SK-N-SH treated with all-trans-retinoic acid at 6 μM for 48 hours (cell line): ENCODE results near the gene MIA3.

ENCODE experiments used
- ATAC-seq: fragments of 200-7000 bp; cut with Tn5 transposase; 3 replicates; pipeline ENCODE4 v1.9.1; 2020; ENCODE audit warnings: mild to moderate bottlenecking, moderate library complexity
- ARNTL ChIP-seq: fragments of 450-650 bp; formaldehyde crosslinking; IDR thresholded peaks from 2 replicates; pipeline ENCODE4 v1.5.0; 2020; ENCODE audit warnings: low read depth, mild to moderate bottlenecking, moderate library complexity, borderline replicate concordance
- CSDC2 ChIP-seq: fragments of 250-450 bp; sonication (Bioruptor Pico); IDR thresholded peaks from 2 replicates; pipeline ENCODE4 v1.5.0; 2020; ENCODE audit warnings: mild to moderate bottlenecking, moderate library complexity
- ESRRG ChIP-seq: fragments of 250-450 bp; sonication (Bioruptor Pico); IDR thresholded peaks from 2 replicates; pipeline ENCODE4 v1.6.1; 2021; ENCODE audit warnings: mild to moderate bottlenecking
- GLIS3 ChIP-seq: fragments of 250-450 bp; sonication (Bioruptor Pico); IDR thresholded peaks from 2 replicates; pipeline ENCODE4 v1.5.0; 2020; ENCODE audit warnings: mild to moderate bottlenecking, moderate library complexity
- ISL1 ChIP-seq: fragments of 250-450 bp; sonication (Bioruptor Pico); IDR thresholded peaks from 2 replicates; pipeline ENCODE4 v2.1.2; 2022; ENCODE audit warnings: mild to moderate bottlenecking, moderate library complexity
- OSR1 ChIP-seq: fragments of 250-450 bp; sonication (Bioruptor Pico); IDR thresholded peaks from 2 replicates; pipeline ENCODE4 v1.8.0; 2022; ENCODE audit warnings: moderate library complexity, mild to moderate bottlenecking, inconsistent platforms
- PPARA ChIP-seq: fragments of 250-450 bp; sonication (Bioruptor Pico); IDR thresholded peaks from 2 replicates; pipeline ENCODE4 v1.5.0; 2020; ENCODE audit warnings: mild to moderate bottlenecking, borderline replicate concordance
- RARB ChIP-seq: fragments of 250-450 bp; sonication (Bioruptor Pico); IDR thresholded peaks from 2 replicates; pipeline ENCODE4 v1.8.0; 2021; ENCODE audit warnings: mild to moderate bottlenecking, moderate library complexity
- SNAI2 ChIP-seq: fragments of 250-450 bp; sonication (Bioruptor Pico); IDR thresholded peaks from 2 replicates; pipeline ENCODE4 v1.5.0; 2020; ENCODE audit warnings: mild to moderate bottlenecking, moderate library complexity
- TCF4 ChIP-seq: fragments of 250-450 bp; sonication (Bioruptor Pico); IDR thresholded peaks from 2 replicates; pipeline ENCODE4 v1.8.0; 2021; ENCODE audit warnings: mild to moderate bottlenecking, moderate library complexity, borderline replicate concordance
- TOX ChIP-seq: fragments of 250-450 bp; sonication (Bioruptor Pico); IDR thresholded peaks from 2 replicates; pipeline ENCODE4 v1.8.0; 2021; ENCODE audit warnings: mild to moderate bottlenecking, moderate library complexity, borderline replicate concordance
- ZC3H10 ChIP-seq: fragments of 250-450 bp; sonication (Bioruptor Pico); IDR thresholded peaks from 2 replicates; pipeline ENCODE4 v1.5.1; 2021; ENCODE audit warnings: mild to moderate bottlenecking, moderate library complexity
- ZFP30 ChIP-seq: fragments of 450-650 bp; formaldehyde crosslinking; IDR thresholded peaks from 2 replicates; pipeline ENCODE4 v1.5.0; 2022; ENCODE audit warnings: mild to moderate bottlenecking, moderate library complexity
- ZNF565 ChIP-seq: fragments of 450-650 bp; formaldehyde crosslinking; conservative IDR thresholded peaks from 2 replicates; pipeline ENCODE4 v1.5.0; 2020; ENCODE audit warnings: low read depth, mild to moderate bottlenecking, moderate library complexity
- ZNF70 ChIP-seq: fragments of 450-650 bp; formaldehyde crosslinking; IDR thresholded peaks from 2 replicates; pipeline ENCODE4 v1.5.0; 2020; ENCODE audit warnings: mild to moderate bottlenecking, moderate library complexity
- ZNF8 ChIP-seq: fragments of 450-650 bp; formaldehyde crosslinking; IDR thresholded peaks from 2 replicates; pipeline ENCODE4 v1.5.0; 2020; ENCODE audit warnings: mild to moderate bottlenecking, moderate library complexity
- TF ChIP-seq, protein P1 (sequence below): fragments of 250-450 bp; sonication (Bioruptor Pico); IDR thresholded peaks from 2 replicates; pipeline ENCODE4 v1.5.1; 2020; ENCODE audit warnings: low read depth, mild to moderate bottlenecking, moderate library complexity
- TF ChIP-seq, protein P2 (sequence below): fragments of 250-450 bp; sonication (Bioruptor Pico); IDR thresholded peaks from 2 replicates; pipeline ENCODE4 v1.5.1; 2021; ENCODE audit warnings: mild to moderate bottlenecking, moderate library complexity
- TF ChIP-seq, protein P3 (sequence below): fragments of 250-450 bp; sonication (Bioruptor Pico); IDR thresholded peaks from 2 replicates; pipeline ENCODE4 v1.5.0; 2020; ENCODE audit warnings: mild to moderate bottlenecking, moderate library complexity

MIA3 gene

DNA sequence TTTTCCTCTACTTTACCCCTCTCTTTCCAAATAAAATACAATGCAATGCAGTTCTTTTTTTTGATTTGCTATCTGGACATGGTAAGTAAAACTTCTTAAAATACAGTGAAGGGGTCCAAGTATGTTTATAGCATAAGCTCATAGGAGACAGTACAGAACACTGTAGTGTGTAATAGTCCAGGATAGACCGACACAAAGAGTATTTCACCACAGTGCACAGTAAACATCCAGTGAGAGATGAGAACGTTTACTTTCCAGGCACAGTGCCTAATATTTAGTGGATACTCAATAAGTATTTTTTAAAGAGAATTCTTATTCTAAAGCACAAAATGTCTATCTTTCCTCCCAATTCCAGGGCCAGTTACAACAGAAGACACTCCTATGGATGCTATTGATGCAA, 14.9 kb downstream of the MIA3 start:
- ATAC-seq, result no peak
- no peak for TF ChIP-seq RARB (CRISPR knock-in tag)
- no peak for TF ChIP-seq CSDC2
- no peak for TF ChIP-seq ZC3H10 (CRISPR knock-in tag)
- TF ChIP-seq, protein P1, sequence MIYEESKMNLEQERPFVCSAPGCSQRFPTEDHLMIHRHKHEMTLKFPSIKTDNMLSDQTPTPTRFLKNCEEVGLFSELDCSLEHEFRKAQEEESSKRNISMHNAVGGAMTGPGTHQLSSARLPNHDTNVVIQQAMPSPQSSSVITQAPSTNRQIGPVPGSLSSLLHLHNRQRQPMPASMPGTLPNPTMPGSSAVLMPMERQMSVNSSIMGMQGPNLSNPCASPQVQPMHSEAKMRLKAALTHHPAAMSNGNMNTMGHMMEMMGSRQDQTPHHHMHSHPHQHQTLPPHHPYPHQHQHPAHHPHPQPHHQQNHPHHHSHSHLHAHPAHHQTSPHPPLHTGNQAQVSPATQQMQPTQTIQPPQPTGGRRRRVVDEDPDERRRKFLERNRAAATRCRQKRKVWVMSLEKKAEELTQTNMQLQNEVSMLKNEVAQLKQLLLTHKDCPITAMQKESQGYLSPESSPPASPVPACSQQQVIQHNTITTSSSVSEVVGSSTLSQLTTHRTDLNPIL (CRISPR knock-in tag), result no peak
- no peak for TF ChIP-seq GLIS3
- TF ChIP-seq TCF4, result no peak
- TF ChIP-seq, protein P2, sequence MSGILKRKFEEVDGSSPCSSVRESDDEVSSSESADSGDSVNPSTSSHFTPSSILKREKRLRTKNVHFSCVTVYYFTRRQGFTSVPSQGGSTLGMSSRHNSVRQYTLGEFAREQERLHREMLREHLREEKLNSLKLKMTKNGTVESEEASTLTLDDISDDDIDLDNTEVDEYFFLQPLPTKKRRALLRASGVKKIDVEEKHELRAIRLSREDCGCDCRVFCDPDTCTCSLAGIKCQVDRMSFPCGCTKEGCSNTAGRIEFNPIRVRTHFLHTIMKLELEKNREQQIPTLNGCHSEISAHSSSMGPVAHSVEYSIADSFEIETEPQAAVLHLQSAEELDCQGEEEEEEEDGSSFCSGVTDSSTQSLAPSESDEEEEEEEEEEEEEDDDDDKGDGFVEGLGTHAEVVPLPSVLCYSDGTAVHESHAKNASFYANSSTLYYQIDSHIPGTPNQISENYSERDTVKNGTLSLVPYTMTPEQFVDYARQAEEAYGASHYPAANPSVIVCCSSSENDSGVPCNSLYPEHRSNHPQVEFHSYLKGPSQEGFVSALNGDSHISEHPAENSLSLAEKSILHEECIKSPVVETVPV (CRISPR knock-in tag), result no peak
- TF ChIP-seq ESRRG, result no peak

DNA sequence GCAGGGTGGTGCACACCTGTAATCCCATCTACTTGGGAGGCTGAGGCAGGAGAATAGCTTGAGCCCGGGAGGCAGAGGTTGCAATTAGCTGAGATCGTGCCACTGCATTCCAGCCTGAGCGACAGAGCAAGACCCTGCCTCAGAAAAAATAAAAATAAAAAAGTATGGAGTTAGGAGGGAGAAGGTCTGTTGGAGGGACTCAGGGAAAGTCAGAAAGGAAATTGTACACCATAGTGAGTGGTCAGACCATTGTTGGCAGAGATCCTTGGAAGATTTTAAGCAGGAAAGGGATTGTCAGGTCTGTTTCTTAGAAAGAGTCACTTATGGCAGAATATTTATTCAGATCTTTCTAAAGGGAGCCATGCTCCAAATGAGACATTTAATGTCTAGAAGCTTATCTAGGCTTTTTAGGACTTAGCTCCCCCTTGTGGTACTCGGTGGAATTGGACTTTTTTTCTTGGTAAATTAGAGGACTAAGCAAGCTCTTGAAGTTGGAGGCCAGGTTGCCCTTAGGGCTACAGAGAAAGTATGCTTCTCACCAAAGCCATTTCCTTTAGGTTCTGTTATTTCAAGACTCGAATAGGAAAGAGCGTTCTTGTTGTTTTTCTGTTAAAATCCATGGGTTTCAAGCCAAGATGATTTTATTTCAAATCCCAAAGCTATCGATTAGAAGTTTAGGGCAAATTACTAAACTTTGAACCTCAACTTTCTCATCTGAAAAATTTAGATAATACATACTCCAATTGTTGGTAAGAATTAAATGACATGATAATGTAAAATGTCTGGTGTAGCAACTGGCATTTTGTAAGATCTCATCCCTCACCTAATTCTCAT, 16.5 kb downstream of the MIA3 start:
- peak; percentile 98 for ATAC-seq
- no peak for TF ChIP-seq SNAI2 (CRISPR knock-in tag)
- no peak for TF ChIP-seq ISL1 (CRISPR knock-in tag)
- TF ChIP-seq ZNF70 (CRISPR knock-in tag), result no peak
- TF ChIP-seq ZNF8, result no peak
- TF ChIP-seq ZC3H10 (CRISPR knock-in tag), result no peak
- TF ChIP-seq PPARA (CRISPR knock-in tag), result no peak

DNA sequence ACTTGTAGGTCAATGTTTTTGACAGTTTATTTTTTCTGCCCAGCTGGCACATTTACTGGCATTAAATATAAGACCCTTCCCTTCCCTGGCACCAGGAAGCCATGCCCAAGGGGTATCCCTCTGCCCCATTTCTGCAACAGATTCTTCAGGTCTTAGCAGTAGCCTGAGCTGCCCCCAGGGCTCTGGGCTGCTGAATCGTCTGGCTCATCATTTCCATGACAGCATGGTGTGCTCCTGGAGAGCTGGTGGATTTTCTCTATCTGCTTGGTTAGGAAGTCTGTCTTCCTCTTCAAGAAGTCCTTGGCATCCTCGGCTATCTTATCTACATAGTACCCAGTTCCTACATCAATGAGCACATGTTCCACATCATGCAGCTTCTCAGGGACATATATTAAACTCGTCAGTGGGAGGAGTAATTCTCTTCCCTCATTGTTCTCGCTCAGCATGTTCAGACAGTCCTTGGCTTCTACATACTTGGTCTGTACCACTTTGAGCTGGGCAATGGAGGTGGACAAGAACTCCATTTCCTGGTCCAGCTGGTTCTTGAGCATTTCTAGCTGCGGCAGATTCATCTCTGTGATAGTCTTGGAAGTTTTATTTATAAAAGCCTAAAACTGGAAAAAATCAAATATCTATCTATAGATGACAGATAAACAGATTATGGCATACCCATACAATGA, 23.5 kb downstream of the MIA3 start:
- ATAC-seq, result no peak
- TF ChIP-seq ZNF565 (no peak), ZNF8 (no peak), ZC3H10 (CRISPR knock-in tag) (no peak), TOX (CRISPR knock-in tag) (no peak), ZFP30 (CRISPR knock-in tag) (no peak), ARNTL (CRISPR knock-in tag) (no peak)
- TF ChIP-seq, protein P2 (CRISPR knock-in tag), result no peak
- TF ChIP-seq, protein P1 (CRISPR knock-in tag), result no peak

DNA sequence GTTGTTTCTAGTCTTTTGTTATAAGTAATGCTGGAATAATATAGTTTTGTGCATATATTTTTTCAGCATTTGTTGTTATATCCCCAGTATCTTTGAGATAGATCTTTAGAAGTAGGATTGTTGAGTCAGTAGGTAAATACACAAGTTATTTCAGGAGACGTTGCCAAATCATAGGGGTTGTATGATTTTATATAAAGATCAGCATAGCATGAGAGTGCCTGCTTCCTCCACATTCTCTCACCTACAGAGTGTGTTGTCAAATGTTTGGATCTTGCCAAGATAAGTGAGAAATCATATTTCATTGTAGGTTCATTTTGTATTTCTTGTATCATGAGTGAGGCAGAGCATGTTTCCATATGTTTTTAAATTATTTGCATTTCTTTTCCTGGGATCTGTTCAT, 24.6 kb downstream of the MIA3 start:
- ATAC-seq, result no peak
- no peak for TF ChIP-seq RARB (CRISPR knock-in tag)
- no peak for TF ChIP-seq ISL1 (CRISPR knock-in tag)
- no peak for TF ChIP-seq ZNF565
- no peak for TF ChIP-seq CSDC2
- no peak for TF ChIP-seq TCF4
- no peak for TF ChIP-seq PPARA (CRISPR knock-in tag)
- TF ChIP-seq ARNTL (CRISPR knock-in tag), result no peak
- no peak for TF ChIP-seq TOX (CRISPR knock-in tag)
- TF ChIP-seq SNAI2 (CRISPR knock-in tag), result no peak
- TF ChIP-seq ZNF70 (CRISPR knock-in tag), result no peak
- TF ChIP-seq OSR1 (CRISPR knock-in tag), result no peak
- TF ChIP-seq, protein P1 (CRISPR knock-in tag), result no peak
- TF ChIP-seq, protein P3, sequence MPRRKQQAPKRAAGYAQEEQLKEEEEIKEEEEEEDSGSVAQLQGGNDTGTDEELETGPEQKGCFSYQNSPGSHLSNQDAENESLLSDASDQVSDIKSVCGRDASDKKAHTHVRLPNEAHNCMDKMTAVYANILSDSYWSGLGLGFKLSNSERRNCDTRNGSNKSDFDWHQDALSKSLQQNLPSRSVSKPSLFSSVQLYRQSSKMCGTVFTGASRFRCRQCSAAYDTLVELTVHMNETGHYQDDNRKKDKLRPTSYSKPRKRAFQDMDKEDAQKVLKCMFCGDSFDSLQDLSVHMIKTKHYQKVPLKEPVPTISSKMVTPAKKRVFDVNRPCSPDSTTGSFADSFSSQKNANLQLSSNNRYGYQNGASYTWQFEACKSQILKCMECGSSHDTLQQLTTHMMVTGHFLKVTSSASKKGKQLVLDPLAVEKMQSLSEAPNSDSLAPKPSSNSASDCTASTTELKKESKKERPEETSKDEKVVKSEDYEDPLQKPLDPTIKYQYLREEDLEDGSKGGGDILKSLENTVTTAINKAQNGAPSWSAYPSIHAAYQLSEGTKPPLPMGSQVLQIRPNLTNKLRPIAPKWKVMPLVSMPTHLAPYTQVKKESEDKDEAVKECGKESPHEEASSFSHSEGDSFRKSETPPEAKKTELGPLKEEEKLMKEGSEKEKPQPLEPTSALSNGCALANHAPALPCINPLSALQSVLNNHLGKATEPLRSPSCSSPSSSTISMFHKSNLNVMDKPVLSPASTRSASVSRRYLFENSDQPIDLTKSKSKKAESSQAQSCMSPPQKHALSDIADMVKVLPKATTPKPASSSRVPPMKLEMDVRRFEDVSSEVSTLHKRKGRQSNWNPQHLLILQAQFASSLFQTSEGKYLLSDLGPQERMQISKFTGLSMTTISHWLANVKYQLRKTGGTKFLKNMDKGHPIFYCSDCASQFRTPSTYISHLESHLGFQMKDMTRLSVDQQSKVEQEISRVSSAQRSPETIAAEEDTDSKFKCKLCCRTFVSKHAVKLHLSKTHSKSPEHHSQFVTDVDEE (CRISPR knock-in tag), result no peak
- no peak for TF ChIP-seq ZC3H10 (CRISPR knock-in tag)
- TF ChIP-seq ZNF8, result no peak
